Neural cell (in vitro differentiated cells): ENCODE data around the gene MUC5B.

ENCODE experiments used
- CTCF ChIP-seq: fragments of 450-650 bp; IDR thresholded peaks from 2 replicates; pipeline ENCODE4 v1.5.1; 2014; ENCODE audit warnings: antibody characterized with exemption, mild to moderate bottlenecking, moderate library complexity; ENCODE audit not compliant: poor library complexity, severe bottlenecking
- EP300 ChIP-seq: fragments of 450-650 bp; conservative IDR thresholded peaks from 2 replicates; pipeline ENCODE4 v1.6.1; 2014; ENCODE audit warnings: antibody characterized with exemption, mild to moderate bottlenecking, moderate library complexity; ENCODE audit not compliant: poor library complexity, severe bottlenecking
- EZH2 ChIP-seq: fragments of 200-600, 300-800 bp; shearing (Covaris generic), sonication (generic); IDR thresholded peaks from 2 replicates; pipeline ENCODE4 v1.6.1; 2014; ENCODE audit warnings: antibody characterized with exemption, low read length, borderline replicate concordance, mild to moderate bottlenecking; ENCODE audit not compliant: insufficient read depth, poor library complexity, severe bottlenecking
- MXI1 ChIP-seq: fragments of 450-650 bp; conservative IDR thresholded peaks from 2 replicates; pipeline ENCODE4 v1.6.1; 2014; ENCODE audit warnings: antibody characterized with exemption, mild to moderate bottlenecking; ENCODE audit not compliant: poor library complexity, severe bottlenecking
- POLR2AphosphoS5 ChIP-seq: IDR thresholded peaks from 2 replicates; pipeline ENCODE4 v1.6.1; 2012
- RAD21 ChIP-seq: fragments of 450-650 bp; conservative IDR thresholded peaks from 2 replicates; pipeline ENCODE4 v1.6.1; 2014; ENCODE audit warnings: antibody characterized with exemption, mild to moderate bottlenecking, moderate library complexity
- REST ChIP-seq: IDR thresholded peaks from 2 replicates; pipeline ENCODE4 v1.6.1; 2012; ENCODE audit warnings: borderline replicate concordance
- SMC3 ChIP-seq: fragments of 450-650 bp; conservative IDR thresholded peaks from 2 replicates; pipeline ENCODE4 v1.6.1; 2014; ENCODE audit warnings: antibody characterized with exemption, mild to moderate bottlenecking, moderate library complexity; ENCODE audit not compliant: poor library complexity
- TAF1 ChIP-seq: IDR thresholded peaks from 2 replicates; pipeline ENCODE4 v1.6.1; 2012; ENCODE audit warnings: low read depth

GRCh38 chr11:1234054-1234720 lies 11.3 kb downstream of the MUC5B start:
- TF ChIP-seq POLR2AphosphoS5 (no peak), CTCF (no peak), REST (no peak), MXI1 (no peak), SMC3 (no peak), TAF1 (no peak), RAD21 (no peak), EZH2 (no peak), EP300 (no peak)
